ENCODE results near the gene GRXCR2. TPM values are rescaled to one million over a fixed set of nuclear protein-coding genes. Genes with fewer than 3 reads are reported as not detected.

The GRXCR2 gene
- total RNA-seq, 2 donors from 2014 or later, result not detected

DNA sequence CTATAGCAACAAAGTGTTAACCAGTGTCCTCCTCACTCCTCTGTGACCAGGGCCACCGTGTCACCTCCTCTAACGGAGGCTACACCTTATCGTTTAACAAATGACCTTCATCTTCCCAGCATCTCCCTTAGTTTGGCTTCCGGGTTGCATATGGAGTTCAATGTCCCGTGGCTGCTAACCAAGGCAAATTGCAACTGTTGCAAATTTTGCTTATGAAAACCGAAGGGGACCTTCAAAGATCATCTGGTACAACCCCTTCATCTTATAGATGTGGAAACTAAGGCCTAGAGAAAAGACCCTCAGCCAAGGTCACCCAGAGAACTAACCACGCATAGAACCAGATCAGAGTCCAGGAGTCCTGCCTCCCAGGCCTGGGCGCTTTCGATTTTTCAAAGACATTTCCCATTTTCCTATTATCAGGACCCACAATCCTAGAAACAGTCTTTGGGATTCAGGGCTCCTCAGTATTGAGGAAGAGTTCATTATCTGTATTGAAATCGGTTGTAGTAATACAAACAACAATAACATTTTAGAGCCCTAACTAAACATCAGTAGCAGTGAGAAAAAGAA is 39.1 kb downstream of the GRXCR2 start:
- no peak for TF ChIP-seq CTCF (IDR thresholded peaks at IDR 0.05)
- Histone ChIP-seq H3K9me3 (no peaks in the 10 kb centered on the region), H3K27me3 (replicated peaks; ENCODE audit: insufficient read depth) (no peaks in the 10 kb centered on the region), H3K27ac (peak overlapping the region in 1 of 2 donors; percentile 92), H3K4me3 (peak overlapping the region; percentile 86), H3K4me1 (ENCODE audit: control insufficient read depth in 1 of 2, low read depth in 2 of 2) (peaks cover 18 to 41% of the 10 kb centered on the region in 2 donors), H3K36me3 (no peaks in the 10 kb centered on the region)
- ATAC-seq (ENCODE audit: insufficient number of reproducible peaks, low FRiP score, low read depth) (no peak), DNase-seq (ENCODE audit: low spot score) (no peak)

GRCh38 chr5:145830594-145830993 is 42.2 kb downstream of the GRXCR2 start:
- H3K4me1 ChIP-seq (ENCODE audit: control insufficient read depth in 1 of 2, low read depth in 2 of 2), result peaks cover 18 to 34% of the 10 kb centered on the region in 2 donors
- TF ChIP-seq CTCF (IDR thresholded peaks at IDR 0.05), result no peak
- H3K4me3 ChIP-seq, result peak overlapping the region; percentile 23
- no peaks in the 10 kb centered on the region for H3K27me3 ChIP-seq (replicated peaks; ENCODE audit: insufficient read depth)
- H3K27ac ChIP-seq, result peak overlapping the region in 1 of 2 donors; percentile 53
- H3K36me3 ChIP-seq, result no peaks in the 10 kb centered on the region
- ATAC-seq (ENCODE audit: insufficient number of reproducible peaks, low FRiP score, low read depth), result no peak
- DNase-seq (ENCODE audit: low spot score), result no peak
- no peaks in the 10 kb centered on the region for H3K9me3 ChIP-seq

DNA sequence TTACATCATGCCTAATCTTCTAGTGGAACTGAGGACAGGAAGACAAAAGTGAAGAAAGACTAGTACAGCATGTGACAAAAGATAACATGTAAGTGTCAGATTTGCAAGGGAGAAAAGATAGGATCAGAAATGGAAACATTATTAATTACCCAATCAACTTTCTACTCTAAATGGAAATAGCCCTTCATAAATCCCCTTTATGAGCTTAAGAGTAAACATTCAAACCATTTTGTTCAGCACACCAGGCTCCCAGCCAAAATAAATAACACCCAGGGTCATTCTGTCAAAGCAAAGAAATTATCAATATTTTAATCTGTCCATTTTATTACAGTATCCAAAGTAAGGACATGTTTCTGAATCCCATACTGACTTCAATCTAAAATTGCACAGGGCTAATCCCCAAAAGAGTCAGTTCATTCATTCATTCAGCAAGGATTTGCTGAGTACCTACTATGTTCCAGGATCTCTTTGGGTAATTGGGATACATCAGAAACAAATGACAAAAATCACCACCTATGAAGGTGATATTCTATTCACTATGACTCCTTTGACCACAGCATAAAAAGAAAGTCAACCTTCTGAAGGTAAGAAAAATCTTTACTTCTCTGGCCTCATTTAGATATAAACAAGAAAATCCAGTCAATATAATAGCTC is 43.0 kb downstream of the GRXCR2 start:
- H3K4me1 ChIP-seq (ENCODE audit: control insufficient read depth in 1 of 2, low read depth in 2 of 2), result peaks cover 18 to 34% of the 10 kb centered on the region in 2 donors
- no peak overlapping the region for H3K4me3 ChIP-seq
- DNase-seq (ENCODE audit: low spot score), result no peak
- no peak for TF ChIP-seq CTCF (IDR thresholded peaks at IDR 0.05)
- no peak for ATAC-seq (ENCODE audit: insufficient number of reproducible peaks, low FRiP score, low read depth)
- no peaks in the 10 kb centered on the region for H3K9me3 ChIP-seq
- peak overlapping the region in 1 of 2 donors; percentile 53 for H3K27ac ChIP-seq
- H3K27me3 ChIP-seq (replicated peaks; ENCODE audit: insufficient read depth), result no peaks in the 10 kb centered on the region
- H3K36me3 ChIP-seq, result no peaks in the 10 kb centered on the region

DNA sequence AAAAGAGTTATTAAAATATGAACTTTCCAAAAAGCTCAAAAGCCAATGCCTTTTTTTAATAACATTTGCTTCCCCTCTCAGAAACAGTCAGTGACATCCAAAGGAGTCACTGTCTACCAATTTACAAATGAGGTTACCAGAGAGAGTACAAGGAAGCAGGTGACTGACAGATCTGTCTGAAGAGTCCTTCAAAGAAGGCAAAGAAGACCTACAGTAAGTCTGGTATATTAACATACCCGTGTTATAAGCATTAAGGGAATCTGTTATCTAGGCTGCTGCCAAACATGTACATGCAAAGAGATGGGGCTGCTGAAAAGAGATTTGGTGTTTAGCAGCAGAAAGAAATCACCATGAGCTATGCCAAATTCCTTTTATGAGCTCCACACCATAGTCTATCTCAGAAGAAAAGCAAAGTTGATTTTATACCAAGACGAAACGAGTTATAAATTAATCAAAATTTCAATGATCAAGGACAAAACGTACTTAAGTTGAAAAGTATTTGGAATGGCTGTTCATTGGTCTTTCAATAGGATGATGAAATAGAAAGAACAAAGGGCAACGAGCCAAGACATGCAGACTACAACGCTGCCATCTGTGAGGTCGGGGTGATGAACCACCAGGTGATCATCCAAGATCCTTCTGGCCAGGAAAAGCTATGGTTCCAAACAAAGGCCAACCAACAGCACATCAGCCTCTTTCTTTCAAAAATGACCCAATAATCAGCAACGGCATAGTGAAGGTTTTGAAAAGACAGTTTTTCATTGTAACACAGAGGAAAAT is 45.7 kb downstream of the GRXCR2 start:
- DNase-seq (ENCODE audit: low spot score) (no peak), ATAC-seq (ENCODE audit: insufficient number of reproducible peaks, low FRiP score, low read depth) (no peak)
- Histone ChIP-seq H3K36me3 (no peaks in the 10 kb centered on the region), H3K27ac (no peak overlapping the region), H3K4me3 (no peak overlapping the region), H3K27me3 (replicated peaks; ENCODE audit: insufficient read depth) (no peaks in the 10 kb centered on the region), H3K4me1 (ENCODE audit: control insufficient read depth in 1 of 2, low read depth in 2 of 2) (peaks cover 12 to 27% of the 10 kb centered on the region in 2 donors), H3K9me3 (no peaks in the 10 kb centered on the region)
- TF ChIP-seq CTCF (IDR thresholded peaks at IDR 0.05), result no peak

- DNase-seq (ENCODE audit: low spot score) (no peak), ATAC-seq (ENCODE audit: insufficient number of reproducible peaks, low FRiP score, low read depth) (no peak)
- H3K4me3 ChIP-seq, result no peak overlapping the region
- no peaks in the 10 kb centered on the region for H3K9me3 ChIP-seq
- peak; percentile 52 for TF ChIP-seq CTCF (IDR thresholded peaks at IDR 0.05)
- H3K4me1 ChIP-seq (ENCODE audit: control insufficient read depth in 1 of 2, low read depth in 2 of 2), result peaks cover 9 to 21% of the 10 kb centered on the region in 2 donors
- H3K27ac ChIP-seq, result no peak overlapping the region
- no peaks in the 10 kb centered on the region for H3K36me3 ChIP-seq
- no peaks in the 10 kb centered on the region for H3K27me3 ChIP-seq (replicated peaks; ENCODE audit: insufficient read depth)
Observed at GRCh38 chr5:145825751-145826180, 47.0 kb downstream of the GRXCR2 start.
